NK-92 treated with Interleukin-12 subunit alpha and Interleukin-12 subunit beta, amount 100 ng/mL, for 24 hours (cell line): ENCODE results near the gene RPL10A.

Source experiments
- DNase-seq: peaks from one replicate; lab custom pipeline; 2025; lab: John Stamatoyannopoulos, UW

RPL10A gene

DNA sequence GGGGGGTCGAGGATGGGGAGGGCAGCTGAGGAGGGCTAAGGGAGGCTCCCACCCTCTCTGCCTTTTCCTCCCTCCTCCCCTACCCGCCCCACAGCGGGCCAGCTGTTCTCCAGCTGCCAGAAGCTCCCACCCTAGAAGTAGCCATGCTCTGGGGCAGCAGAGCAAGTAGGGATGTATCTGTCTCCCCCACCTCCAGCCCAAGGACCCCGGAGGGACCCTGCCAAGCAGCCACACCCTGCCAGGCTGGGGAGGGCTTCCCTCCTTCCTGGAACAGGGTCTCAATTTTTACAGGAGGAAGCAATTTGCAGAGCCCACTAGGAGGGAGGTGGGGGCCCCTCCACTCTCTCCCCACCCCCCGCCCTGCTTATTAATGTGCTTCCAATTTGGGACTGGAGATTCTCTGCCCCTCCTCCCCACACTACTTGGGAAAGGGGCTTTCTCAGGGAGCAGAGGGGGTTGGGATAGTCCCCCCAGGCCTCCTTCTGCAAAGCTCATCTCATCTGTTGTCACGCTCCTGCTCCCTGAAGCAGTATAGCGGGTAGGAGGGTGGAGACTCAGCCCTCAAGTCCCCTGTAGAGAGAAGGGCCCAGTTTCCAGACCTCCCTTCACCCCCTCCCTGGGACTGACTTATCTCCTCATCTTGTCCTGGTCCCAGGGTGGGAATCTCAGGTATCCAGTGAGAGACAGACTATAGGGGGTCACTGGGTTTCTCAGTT, 24.2 kb downstream of the RPL10A start:
- no peak for DNase-seq

GRCh38 chr6:35492974-35493284, 24.7 kb downstream of the RPL10A start:
- no peak for DNase-seq

DNA sequence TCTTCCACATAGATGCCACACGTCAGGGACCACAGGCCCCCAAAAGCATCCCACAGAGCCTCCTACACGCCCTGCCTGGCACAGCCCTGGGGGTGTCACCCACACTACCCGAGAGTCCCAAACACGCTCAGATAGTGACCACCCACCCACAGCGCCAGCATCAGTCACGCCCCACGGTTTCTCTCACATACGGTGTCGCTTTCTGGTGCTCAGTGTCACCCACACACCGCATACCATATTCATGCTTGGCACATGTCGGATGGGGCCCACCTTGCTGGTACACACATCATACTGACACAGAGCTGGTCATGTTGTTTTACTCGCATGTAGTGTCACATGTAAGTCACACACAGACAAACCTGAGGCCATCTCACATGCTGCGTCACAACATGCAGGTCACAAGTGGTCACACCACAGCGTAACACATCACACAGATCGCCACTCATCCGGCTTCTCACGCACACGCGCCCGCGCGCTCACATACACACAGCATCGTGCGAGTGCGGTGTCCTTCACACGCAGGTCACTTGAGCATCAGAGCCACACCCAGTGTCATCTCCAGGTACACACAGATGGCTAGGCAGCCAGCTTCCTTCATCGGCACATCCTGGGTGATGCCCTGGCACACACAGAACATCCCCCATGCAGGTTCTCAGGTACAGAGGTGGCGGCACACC, 25.2 kb downstream of the RPL10A start:
- DNase-seq = no peak

DNA sequence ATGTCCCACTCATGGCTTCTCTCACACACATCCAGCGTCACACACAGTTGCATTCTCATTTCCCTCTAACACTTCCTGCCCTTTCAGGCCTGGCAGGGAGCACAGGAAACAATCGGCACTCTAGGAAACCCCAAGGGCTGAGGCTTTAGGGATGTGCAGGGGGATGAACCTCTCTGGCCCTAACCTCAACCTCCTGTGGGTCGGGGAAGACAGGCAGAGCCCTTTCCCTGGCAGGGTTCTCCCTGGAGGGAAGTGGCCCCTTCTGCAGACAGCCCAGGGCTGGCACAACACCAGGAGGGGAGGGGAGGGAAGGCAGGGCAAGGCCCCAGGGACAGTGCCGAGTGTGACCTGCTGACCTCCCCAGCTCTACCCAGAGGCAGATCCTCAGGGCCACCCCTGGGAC, 26.0 kb downstream of the RPL10A start:
- no peak for DNase-seq

DNA sequence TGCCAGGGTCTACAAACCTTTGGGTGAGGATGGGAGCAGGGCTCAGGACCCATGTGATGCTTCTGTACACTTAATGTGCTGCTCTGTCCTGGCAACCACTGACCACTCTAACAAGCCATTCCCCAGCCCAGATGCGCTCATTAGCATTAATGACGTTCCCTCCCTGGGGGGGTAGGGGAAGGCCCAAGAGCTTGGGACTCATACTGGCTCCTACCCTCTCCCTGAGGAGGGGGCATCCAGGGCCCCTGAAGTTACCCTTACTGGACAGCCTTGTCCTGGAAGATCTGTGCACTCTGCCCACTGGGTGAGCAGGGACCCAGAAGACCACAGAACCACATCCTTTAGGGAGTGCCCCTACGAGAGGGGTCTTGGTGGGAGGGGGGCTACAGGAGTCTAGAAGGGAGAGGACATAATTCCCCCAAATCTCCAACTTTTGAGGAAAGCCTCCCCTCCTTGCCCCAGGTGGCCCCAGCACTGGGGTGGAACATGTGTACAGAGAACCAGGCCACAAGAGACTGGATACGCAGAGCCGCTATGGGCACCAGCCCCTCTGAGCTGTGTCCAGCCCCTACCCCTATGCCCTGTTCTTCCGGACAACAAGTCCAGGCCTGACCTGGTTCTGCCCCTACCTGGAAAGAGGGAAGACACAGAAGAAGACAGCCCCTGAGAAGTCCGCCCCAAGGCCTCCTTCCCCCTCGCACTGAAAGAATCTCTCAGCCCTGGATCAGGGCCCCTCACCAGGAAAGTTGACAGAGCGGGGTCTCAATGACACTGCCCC, 27.2 kb downstream of the RPL10A start:
- no peak for DNase-seq

- no peak for DNase-seq
These were observed 28.0 kb downstream of the RPL10A start for GRCh38 chr6:35496036-35496840.

- no peak for DNase-seq
These were observed 28.8 kb downstream of the RPL10A start, which contains the start of gene TEAD3 for GRCh38 chr6:35496841-35497570. Gene TEAD3 (minus strand): TSS chr6:35497079.

DNA sequence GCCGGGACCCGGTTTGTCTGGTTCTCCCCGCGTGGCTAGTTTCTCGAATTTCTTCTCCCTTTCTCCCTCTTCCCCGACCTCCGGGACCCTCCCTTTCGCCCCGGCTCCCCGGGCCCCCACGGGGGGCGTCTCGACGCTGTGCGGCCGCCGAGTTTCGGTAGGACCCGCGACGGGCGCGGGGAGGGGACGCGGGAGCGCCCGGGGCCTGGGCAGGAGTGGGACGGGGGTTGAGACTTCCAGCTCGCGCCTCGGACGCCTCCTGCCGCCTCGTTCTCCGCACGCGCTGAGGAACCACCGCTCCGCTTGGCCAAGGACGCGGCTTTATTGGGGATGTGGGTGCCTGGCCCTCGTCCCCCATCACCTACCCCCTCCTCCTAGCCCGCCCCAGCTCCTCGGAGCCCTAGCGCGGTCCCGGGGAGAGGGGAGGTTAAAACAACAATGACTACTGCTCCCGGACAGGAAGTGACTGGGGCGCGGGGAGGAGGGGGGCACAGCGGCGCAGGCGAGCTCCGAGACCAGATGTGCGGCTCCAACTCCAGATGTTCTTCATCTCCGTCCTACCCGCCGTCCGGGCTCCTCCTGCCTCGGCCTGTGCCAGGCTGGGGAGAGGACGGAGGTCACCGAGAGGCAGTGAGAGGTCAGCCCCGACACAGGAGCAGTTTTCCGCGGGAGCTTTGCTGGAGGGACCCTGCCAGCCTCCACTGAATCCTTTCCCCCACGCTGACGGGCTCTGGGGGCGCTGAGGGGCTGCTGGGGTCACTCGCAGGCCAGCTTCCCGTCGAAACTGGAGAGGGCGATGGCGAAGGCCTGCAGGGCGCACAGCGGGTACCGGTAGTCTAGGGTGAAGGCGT, 29.6 kb downstream of the RPL10A start:
- DNase-seq = no peak

GRCh38 chr6:35498422-35499067, 30.3 kb downstream of the RPL10A start:
- DNase-seq = no peak

DNA sequence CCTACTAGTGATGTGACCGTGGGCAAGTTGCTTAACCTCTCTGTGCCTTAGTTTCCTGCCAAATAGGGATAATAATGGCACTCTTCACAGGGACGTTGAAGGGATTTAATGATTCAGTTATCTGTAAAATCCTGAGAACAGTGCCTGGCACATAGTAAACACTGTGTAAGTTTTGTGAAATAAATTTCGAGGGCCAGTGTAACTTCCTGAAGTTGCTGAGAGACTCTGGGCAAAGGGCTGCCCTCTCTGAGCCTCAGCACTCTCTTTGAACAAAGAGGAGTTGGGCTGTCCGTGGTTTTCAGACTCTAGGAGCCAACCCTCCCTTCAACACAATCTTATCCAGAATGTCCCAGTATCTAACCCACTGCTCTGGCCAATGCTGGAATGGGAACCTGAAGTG, 31.2 kb downstream of the RPL10A start:
- DNase-seq = no peak

GRCh38 chr6:35500782-35501181, 32.6 kb downstream of the RPL10A start:
- DNase-seq = no peak

DNA sequence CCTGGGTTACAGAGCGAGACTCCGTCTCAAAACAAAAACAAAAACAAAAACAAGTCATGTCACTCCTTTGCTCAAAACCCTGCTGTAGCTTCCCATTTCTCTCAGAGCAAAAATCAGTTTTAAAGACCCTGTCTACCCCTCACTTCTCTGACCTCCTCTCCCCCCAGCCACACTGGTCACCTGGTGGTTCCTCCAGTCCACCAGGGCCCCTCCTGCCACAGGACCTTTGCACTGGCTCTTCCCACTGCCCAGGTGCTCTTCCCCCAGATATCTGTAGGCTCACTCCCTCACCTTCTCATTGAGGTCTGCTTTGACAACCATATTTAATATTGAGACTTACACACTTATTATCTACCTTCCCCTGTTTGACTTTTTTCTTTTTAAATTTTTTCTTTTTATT, 33.6 kb downstream of the RPL10A start:
- no peak for DNase-seq

GRCh38 chr6:35503534-35503933, 35.3 kb downstream of the RPL10A start:
- no peak for DNase-seq

- DNase-seq = no peak
These were observed 37.8 kb downstream of the RPL10A start for GRCh38 chr6:35505999-35506412.

GRCh38 chr6:35506536-35506935, 38.3 kb downstream of the RPL10A start:
- no peak for DNase-seq

- no peak for DNase-seq
These were observed 39.0 kb downstream of the RPL10A start for GRCh38 chr6:35507221-35507620.

GRCh38 chr6:35508027-35508426, 39.8 kb downstream of the RPL10A start:
- no peak for DNase-seq

- DNase-seq = no peak
These were observed 40.3 kb downstream of the RPL10A start for GRCh38 chr6:35508542-35508941.

- no peak for DNase-seq
These were observed 42.8 kb downstream of the RPL10A start for GRCh38 chr6:35510916-35511561.

DNA sequence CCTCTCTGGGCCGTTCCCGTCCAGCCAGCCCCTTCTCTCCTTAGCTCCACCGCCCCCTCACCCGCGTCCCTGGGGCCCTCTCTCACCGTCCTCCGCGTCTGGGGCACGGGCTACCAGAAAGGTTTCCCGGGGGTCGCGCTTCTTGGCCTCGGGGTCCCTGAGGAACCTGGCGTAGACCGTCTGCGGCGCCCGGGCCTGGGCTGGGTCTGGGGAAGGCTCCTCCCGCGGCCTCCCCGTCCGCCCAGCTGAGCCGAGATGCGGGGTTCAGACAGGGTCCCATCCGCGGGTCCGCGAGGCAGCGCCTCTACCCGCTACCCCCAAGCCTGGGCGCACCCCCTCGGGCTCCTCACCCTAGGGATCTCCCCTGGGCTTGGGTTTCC, 43.4 kb downstream of the RPL10A start:
- DNase-seq = no peak
